HG03175 (cell line): ENCODE data around the gene PDE6H.

ENCODE experiments used
- ATAC-seq: cut with Tn5 transposase; IDR thresholded peaks from one replicate; pipeline ENCODE4 v1.9.1; 2021; ENCODE audit warnings: mild to moderate bottlenecking, moderate library complexity; ENCODE audit not compliant: unreplicated experiment

Gene PDE6H

GRCh38 chr12:14950982-14951746 lies 21.7 kb upstream of the PDE6H start:
- ATAC-seq: no peak

GRCh38 chr12:14951851-14952250 lies 21.0 kb upstream of the PDE6H start:
- ATAC-seq: no peak

DNA sequence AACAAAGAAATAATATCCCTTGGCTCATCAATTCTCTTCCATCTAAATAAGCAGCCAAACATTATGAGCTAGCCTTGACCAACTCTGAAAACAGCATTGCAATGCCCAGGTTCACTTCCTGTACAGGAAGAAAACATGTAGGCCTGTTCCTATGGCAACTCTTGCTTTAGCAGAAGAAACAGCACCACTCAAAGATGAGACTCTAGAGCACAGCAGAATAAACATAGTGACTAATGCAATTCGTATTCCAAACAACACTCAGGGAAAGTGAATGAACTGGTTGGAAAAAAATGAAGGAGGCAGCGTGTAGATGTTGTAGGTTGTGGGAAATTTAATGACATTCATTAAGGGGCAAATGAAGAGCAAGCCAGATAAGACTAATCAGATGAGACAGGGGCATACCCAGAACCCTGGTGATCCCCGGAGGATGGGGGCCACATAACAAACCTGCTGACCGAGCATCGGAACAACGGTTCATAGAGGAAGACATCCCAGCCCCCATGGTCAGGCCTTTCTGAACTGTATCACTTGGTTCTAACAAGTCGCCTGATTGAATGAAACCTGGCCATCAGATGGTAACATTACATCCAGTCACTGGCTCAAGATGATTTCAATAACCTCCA lies 20.4 kb upstream of the PDE6H start:
- peak; percentile 72 for ATAC-seq

DNA sequence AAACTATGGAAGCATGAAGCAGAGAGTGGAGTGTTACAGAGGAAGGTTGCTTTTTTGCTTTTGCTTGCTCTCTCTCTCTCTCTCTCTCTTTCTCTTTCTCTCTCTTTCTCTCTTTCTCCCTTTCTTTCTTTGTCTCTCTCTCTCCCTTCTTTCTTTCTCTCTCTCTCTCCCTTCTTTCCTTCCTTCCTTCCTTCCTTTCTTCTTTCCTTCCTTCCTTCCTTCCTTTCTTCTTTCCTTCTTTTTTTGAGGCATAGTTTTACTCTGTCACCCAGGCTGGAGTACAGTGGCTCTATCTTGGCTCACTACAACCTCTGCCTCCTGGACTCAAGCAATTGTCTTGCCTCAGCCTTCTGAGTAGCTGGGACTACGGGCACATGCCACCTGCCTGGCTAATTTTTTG lies 19.1 kb upstream of the PDE6H start:
- ATAC-seq: no peak

DNA sequence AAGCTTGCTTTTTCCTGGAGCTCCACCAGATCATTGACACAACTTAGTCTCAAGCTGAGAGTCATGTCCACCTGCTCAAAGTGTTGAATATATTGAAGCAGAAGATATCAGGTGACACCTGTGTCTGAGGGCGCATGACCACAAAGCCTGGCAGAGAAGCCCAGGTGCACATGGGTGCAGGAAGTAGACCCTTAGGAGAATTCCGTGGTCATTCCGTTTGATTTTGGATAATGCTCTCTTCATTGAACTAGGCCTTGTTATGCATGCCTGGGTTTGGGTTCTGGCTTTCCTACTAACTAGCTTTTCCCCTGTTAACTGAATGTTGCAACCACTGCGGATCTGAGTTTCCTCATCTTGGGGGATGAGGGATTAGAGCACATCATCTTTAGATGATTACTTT lies 18.6 kb upstream of the PDE6H start:
- no peak for ATAC-seq

DNA sequence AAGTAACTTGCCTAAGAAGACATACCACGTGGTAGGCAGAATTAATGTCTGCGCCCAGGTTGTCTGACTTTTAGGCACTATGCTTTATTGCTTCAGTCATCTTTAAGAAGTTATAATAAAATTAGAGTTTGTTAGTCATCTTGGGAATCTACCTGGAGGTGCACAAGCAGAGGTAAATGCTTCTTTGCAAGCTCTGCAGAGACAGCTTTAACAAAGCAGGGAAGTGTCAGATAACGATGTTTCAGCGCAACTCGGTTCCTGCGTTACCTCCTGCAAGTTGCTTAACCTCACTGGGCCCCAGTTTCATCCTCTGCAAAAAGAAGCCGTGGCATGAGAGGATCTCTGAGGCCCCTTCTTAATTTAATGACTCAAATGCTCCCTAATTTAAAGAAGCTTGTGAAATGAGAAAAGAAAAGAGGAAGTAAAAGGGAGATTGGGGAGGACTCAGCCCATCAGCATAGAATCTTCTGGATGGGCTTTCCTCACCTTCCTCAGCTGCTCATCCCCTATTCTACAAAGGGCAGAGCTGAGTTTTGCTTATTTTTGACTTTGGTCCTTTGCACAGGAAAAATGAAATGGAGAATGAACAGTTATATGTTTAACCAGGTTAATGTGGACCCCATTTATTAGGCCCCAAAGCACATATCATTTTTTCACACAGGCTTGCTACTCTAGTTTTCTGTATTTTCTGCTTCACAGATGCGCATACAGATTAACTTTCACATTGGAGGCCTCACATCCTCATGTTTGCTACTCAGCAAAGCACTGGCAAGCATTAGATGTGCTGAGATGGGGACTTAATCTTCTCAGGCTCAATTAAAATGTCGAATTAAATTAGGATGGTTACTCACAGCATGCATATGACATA lies 16.6 kb upstream of the PDE6H start:
- ATAC-seq: peak; percentile 34

- no peak for ATAC-seq
Observed at GRCh38 chr12:14956905-14957304, 15.9 kb upstream of the PDE6H start.

GRCh38 chr12:14957551-14958168 lies 15.2 kb upstream of the PDE6H start:
- no peak for ATAC-seq

GRCh38 chr12:14958361-14959125 lies 14.3 kb upstream of the PDE6H start:
- no peak for ATAC-seq

- no peak for ATAC-seq
Observed at GRCh38 chr12:14959126-14959440, 13.8 kb upstream of the PDE6H start.

DNA sequence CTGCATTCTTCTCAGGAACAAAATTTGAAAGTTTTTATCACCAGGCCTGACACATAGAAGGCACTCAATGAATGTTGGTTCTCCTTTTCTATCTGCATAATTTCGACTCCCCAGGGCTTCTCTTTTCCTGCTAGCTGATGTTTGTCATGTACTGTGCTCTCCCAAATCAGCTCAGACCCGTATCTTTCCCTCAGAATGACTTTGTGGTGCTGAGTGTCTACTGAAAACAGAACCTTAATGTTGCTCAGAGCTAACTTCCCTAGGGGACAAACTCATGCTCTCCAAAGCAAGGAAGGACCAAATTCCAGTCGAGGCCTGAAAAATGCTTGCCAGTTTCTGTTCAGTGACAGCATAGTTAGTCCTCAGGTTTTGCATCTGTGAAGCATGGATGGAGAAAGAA lies 13.4 kb upstream of the PDE6H start:
- ATAC-seq: no peak

DNA sequence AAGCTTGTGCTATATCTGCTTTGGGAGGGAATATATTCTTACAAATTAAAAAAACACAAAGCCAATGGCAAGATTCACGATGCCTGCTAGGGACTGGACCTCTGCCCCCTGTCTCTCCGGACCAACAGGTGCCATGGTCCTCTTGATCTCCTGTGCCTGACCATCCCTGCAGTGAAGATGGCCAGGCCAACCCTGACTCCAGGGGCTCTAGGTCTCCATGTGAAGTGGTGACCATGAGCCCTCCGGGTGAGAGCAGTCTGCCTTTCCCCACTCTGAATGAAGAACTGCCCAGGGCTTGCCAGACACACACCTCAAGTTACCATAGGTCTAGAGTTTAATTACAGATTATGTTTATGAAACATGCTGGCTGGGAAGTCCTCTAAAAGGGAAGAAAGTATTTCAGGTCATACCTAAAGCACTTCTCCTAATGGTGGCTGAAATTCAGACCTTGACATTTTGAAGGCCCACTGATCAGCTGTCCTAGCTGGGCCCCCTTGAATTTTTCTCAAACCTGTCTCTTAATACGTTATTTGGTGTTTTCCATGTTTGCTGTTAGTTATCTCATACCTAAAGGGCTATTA lies 12.8 kb upstream of the PDE6H start:
- ATAC-seq: no peak

GRCh38 chr12:14960548-14961465 lies 12.0 kb upstream of the PDE6H start:
- peak; percentile 38 for ATAC-seq

GRCh38 chr12:14961466-14962152 lies 11.2 kb upstream of the PDE6H start, which contains the start of gene ARHGDIB:
Gene ARHGDIB, minus strand, starts transcription at chr12:14961601. Its CDS starts 10,889 bp downstream, at chr12:14950712.
- peak; percentile 71 for ATAC-seq

GRCh38 chr12:14962153-14962539 lies 10.7 kb upstream of the PDE6H start:
- no peak for ATAC-seq

DNA sequence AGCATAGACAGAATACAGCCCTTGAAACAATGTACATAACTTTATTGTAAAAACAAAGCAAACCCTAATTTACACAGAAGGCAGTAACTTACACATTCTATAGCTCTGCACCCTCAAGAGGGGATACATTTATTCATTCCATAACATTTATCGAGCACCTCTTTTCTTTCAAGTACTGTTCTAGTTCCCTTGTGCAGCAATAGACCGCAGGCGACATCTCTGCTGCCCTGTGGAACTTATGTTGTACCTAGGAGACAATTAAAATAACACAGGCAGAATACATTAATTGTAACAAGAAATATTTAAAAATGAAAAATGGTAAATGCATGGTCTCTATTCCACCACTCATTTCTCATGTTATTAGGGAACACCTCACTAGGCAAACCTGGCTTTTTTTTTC lies 10.0 kb upstream of the PDE6H start:
- ATAC-seq: no peak

DNA sequence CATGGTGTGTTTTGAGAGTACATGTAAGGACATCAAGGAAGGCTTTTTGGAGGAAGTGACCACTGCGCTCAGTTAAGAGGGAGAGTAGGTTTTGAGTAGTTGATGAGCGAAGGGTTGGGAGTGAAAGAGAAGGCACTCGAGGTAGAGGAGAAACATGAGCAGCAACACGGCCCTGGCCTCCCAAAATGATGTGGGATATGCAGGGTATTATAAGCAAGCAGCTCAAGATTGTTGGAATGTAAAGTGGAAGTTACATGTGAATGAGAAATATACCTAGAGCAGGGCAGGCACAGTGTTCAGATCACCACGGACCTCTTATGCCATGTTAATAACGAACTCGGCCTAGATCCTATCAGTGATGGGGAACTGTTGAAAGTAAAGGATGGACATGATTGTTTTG lies 9.3 kb upstream of the PDE6H start:
- ATAC-seq: no peak

DNA sequence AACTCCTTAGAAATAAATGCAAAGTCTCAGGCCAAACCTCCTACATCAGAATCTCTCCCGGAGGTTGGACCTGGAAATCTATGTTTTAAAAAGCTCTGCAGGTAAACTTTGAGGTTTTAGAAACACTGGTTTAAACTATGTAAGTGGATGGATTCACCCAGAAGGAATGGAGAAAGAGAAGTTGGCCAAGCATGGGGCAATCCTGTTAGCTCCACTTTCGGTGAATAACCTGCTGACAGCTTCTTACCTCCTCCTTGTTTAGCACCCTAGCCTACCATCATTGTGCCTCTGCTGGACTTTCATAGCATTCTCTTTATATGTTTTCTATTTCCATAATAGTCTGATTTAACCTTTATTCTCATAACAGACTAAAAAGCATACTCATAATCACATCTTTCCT lies 8.4 kb upstream of the PDE6H start:
- ATAC-seq: no peak

DNA sequence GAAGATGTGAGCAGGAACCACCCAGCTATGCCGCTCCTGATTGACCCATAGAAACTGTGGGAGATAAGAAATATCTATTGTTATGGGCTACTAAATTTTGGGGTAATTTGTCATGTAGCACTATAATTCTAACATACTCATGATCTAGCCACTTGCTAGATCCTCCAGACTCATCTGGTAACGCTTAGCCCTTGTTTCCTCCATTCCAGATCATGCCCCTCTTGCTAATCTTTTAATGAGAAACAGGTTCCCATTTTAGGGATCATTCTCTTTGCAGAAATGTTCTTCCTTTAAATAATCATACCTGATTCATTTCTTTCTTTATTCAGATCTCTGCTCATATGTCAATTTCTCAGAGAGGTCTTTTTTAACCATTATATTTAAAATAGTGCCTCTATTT lies 7.6 kb upstream of the PDE6H start:
- ATAC-seq: no peak
